WTC11 (cell line): ENCODE data around the gene GRB10.

Experiments
- CTCF ChIP-seq: fragments of 200-600 bp; IDR thresholded peaks from 2 replicates; pipeline ENCODE4 v1.8.0; 2022; ENCODE audit warnings: antibody characterized with exemption
- E2F1 ChIP-seq: sonication (generic); formaldehyde crosslinking; IDR thresholded peaks from 2 replicates; pipeline ENCODE4 v1.8.0; 2022; ENCODE audit warnings: mild to moderate bottlenecking, missing genetic modification reagents
- FOXJ3 ChIP-seq: sonication (generic); formaldehyde crosslinking; IDR thresholded peaks from 2 replicates; pipeline ENCODE4 v1.9.0; 2021; ENCODE audit warnings: missing genetic modification reagents, mild to moderate bottlenecking, borderline replicate concordance
- MAX ChIP-seq: sonication (generic); formaldehyde crosslinking; IDR thresholded peaks from 2 replicates; pipeline ENCODE4 v1.8.0; 2022; ENCODE audit warnings: mild to moderate bottlenecking, missing genetic modification reagents
- NFYB ChIP-seq: sonication (generic); formaldehyde crosslinking; conservative IDR thresholded peaks from 2 replicates; pipeline ENCODE4 v1.8.0; 2022; ENCODE audit warnings: low read depth, missing genetic modification reagents
- ZNF121 ChIP-seq: sonication (generic); formaldehyde crosslinking; IDR thresholded peaks from 2 replicates; pipeline ENCODE4 v1.8.0; 2023; ENCODE audit warnings: missing genetic modification reagents
- ZNF232 ChIP-seq: sonication (generic); formaldehyde crosslinking; IDR thresholded peaks from 2 replicates; pipeline ENCODE4 v1.8.0; 2022; ENCODE audit warnings: mild to moderate bottlenecking, missing genetic modification reagents

GRCh38 chr7:50728184-50728583 is 54.5 kb downstream of the GRB10 start:
- TF ChIP-seq CTCF (no peak), NFYB (no peak), FOXJ3 (CRISPR knock-in tag) (no peak), ZNF232 (no peak), ZNF121 (CRISPR knock-in tag) (no peak), E2F1 (CRISPR knock-in tag) (no peak), MAX (CRISPR knock-in tag) (no peak)
